GM13977 (cell line): ENCODE results near the gene MITF.
A peak's percentile ranks its signal among the peaks of the same experiment; 100 is the strongest.
"Not testable (repeated sequence)": the region's sequence is repeated elsewhere in the genome, so short reads cannot be mapped to it uniquely, and the experiment has no call there.

Experiments
- DNase-seq: peaks from one replicate; pipeline ENCODE4 v3.0.0; 2012; ENCODE audit warnings: low spot score
- in situ Hi-C: fragments of 300-500 bp; cut with MboI; formaldehyde crosslinking; loops from one replicate; pipeline ENCODE4 v1.12.0; 2022; ENCODE audit warnings: low sequenced_read_pairs, low pct_unique_long_range_greater_than_20kb, mixed read lengths, inconsistent platforms; ENCODE audit not compliant: unreplicated experiment
- TF ChIP-seq, protein P1 (sequence below): IDR thresholded peaks from 2 replicates; pipeline ENCODE4 v1.5.1; 2012; ENCODE audit warnings: mild to moderate bottlenecking, control low read depth; ENCODE audit not compliant: insufficient read depth; ENCODE audit errors: extremely low read depth, missing control alignments

The MITF gene

DNA sequence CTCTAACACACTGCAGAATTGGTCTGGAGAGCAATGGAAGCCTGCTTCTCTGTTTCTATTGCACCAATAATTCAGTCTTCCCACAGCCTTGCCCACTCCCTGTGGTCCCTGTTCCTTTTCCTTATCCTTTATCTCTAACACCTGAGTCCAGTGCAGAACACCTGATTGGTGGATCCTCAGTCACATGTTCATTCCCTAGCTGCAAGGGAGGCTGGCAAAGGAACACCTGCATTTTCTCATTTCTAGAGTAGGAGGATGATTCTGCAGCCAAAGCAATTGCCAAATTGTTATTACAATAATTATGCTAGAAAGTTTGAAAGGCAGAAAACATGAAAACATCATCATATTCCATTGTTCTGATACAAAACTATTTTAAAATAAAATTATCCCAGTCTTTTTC is 176.5 kb downstream of the MITF start:
- in situ Hi-C loops = no loop called here

DNA sequence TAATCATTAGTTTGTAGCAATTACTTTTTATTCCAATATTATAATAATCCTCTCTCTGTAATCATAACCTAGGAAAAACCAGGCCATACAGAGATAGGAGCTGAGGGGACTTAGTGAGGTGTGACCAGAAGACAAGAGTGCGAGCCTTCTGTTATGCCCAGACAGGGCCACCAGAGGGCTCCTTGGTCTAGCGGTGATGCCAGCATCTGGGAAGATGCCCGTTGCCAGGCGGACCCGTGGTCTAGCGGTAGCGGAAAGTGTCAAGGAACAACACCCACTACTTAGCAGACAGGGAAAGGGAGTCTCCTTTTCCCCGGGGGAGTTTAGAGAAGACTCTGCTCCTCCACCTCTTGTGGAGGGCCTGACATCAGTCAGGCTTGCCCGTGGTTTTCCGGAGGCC is 180.7 kb downstream of the MITF start:
- in situ Hi-C loops, DNase-seq: not testable (repeated sequence)
- TF ChIP-seq, protein P1, sequence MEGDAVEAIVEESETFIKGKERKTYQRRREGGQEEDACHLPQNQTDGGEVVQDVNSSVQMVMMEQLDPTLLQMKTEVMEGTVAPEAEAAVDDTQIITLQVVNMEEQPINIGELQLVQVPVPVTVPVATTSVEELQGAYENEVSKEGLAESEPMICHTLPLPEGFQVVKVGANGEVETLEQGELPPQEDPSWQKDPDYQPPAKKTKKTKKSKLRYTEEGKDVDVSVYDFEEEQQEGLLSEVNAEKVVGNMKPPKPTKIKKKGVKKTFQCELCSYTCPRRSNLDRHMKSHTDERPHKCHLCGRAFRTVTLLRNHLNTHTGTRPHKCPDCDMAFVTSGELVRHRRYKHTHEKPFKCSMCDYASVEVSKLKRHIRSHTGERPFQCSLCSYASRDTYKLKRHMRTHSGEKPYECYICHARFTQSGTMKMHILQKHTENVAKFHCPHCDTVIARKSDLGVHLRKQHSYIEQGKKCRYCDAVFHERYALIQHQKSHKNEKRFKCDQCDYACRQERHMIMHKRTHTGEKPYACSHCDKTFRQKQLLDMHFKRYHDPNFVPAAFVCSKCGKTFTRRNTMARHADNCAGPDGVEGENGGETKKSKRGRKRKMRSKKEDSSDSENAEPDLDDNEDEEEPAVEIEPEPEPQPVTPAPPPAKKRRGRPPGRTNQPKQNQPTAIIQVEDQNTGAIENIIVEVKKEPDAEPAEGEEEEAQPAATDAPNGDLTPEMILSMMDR = peak; percentile 45

More for the DNA sequence above, 176.5 kb downstream of the MITF start:
- DNase-seq = no peak
- TF ChIP-seq, protein P1 = no peak

DNA sequence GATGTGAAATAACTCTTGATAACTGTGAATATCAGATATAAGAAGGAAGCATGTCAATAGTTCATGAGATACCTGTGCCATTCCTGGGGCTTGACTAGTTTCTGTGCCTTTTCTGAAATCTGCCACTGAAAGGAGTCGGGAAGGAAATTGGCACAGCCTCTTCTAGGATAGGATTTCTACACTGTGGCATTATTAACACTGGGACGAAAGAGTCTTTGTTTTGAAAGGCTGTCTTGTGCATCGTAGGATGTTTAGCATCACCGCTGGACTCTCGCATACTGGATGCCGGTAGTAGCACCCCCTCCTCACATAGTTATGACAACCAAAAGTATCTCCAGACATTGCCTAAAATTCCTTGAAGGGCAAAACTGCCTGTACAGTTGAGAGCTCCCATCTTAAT is 182.4 kb downstream of the MITF start:
- in situ Hi-C loops = no loop called here
- DNase-seq = no peak
- TF ChIP-seq, protein P1 = no peak

DNA sequence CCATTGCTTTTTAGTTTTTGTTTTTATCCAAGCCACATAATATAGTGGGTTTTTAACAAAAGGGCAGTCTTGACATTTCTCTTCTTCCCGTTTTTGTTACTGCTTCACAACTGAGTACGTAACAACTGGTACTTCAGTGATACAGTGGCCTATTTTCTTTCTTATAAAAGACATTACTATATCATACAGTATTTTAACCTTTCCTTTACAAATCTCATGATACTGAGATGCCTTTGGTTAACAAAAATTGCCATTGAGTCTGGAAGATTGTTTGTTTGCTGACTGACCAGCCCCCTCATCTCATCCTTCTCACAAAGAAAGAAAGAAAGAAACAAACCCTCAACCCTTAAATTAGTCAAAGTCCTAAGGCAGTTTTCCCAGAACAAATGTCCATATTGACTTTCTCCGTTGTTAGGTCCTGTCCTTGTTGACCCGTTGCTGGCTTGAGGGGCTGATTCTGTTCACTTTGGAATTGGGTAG is 183.3 kb downstream of the MITF start:
- DNase-seq = no peak
- in situ Hi-C loops = no loop called here
- TF ChIP-seq, protein P1 = no peak

DNA sequence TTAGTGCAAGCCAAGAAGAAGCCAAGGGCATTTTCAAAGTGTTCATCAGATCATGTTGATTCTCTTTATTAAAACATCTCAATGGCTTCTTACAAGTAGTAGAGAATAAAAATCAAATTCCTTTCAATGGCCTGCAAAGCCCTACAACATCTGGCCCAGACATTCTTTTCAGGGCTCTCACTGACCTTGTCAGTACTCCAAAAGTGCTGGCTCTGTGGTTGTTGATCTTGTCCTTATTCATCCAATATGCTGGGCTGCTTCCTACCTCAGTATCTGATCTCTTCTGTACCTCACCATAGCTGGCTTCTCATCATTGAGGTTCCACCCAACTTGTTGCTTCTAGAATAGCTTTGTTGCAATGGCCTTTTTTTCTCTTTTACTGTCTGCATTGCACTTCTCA is 186.2 kb downstream of the MITF start:
- TF ChIP-seq, protein P1 = no peak
- in situ Hi-C loops = no loop called here
- DNase-seq = no peak

DNA sequence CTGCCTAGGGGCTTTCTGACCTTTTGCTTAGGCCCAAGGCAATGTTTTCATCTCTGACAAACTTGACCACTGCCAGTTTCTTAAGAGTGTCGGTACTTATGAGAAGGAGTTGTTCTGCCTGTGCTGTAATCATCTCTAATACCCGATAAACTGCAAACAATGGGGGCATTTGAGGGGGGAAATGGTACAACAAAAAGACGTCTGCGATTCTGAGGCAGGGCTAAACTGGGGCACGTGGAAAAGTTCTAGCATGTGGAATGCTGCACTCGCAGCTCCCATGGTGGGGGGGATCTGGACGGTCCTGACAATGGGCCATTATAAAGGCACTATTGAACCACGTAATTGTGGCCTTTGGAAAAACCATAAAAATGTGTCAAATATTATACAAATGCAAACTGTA is 187.1 kb downstream of the MITF start:
- TF ChIP-seq, protein P1 = no peak
- no peak for DNase-seq
- in situ Hi-C loops = no loop called here

DNA sequence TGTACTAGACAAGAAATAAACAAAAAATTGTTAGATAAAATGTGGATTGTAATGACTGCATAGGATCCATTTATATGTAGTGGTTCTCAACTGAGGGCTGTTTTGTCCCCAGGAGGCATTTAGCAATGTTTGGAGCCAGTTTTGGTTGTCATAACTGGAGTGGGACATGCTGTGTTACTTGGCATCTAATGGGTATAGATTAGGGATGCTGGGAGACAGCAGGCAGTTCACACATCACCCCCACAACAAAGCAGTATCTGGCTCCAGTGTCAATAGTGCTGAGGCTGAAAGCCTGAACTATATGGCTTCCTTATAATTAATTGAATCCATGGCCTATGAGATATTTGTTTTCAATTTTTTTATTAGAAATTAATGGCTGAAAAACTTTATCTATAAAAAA is 188.3 kb downstream of the MITF start:
- TF ChIP-seq, protein P1 = no peak
- in situ Hi-C loops = no loop called here
- no peak for DNase-seq
